ENCODE results near the gene IDH2. TPM values are rescaled to one million over a fixed set of nuclear protein-coding genes. Genes with fewer than 3 reads are reported as not detected.

Gene IDH2
- total RNA-seq, 1 experiment from 2014 or later: 48.1 TPM

GRCh38 chr15:90040618-90041017 lies 61.6 kb downstream of the IDH2 start:
- Histone ChIP-seq H3K4me3 (replicated peaks in 1 of 2; ENCODE audit: low read depth in 1 of 2, low read length in 2 of 2) (no peak overlapping the region), H3K9me2 (ENCODE audit: insufficient read depth) (no peaks in the 10 kb centered on the region), H3K4me1 (ENCODE audit: control insufficient read depth in 1 of 2, insufficient read depth in 2 of 2, low read length in 2 of 2) (peaks cover 0 to 15% of the 10 kb centered on the region in 2 experiments; a peak in 3 of 4 replicates), H3K36me3 (ENCODE audit: control insufficient read depth in 1 of 2, insufficient read depth in 2 of 2, low read length in 2 of 2) (no peaks in the 10 kb centered on the region), H3K27me3 (ENCODE audit: insufficient read depth, low read length) (no peaks in the 10 kb centered on the region), H3K9me3 (ENCODE audit: control insufficient read depth in 1 of 2, insufficient read depth in 1 of 2, low read depth in 1 of 2, low read length in 2 of 2) (no peaks in the 10 kb centered on the region), H3K4me2 (ENCODE audit: low read length) (no peak overlapping the region), H2AFZ (ENCODE audit: low read depth, low read length, poor library complexity, severe bottlenecking) (no peak overlapping the region), H3K9ac (ENCODE audit: low read length) (no peak overlapping the region), H3K79me2 (ENCODE audit: insufficient read depth, low read length) (no peaks in the 10 kb centered on the region), H4K20me1 (ENCODE audit: insufficient read depth) (no peaks in the 10 kb centered on the region), H3K27ac (ENCODE audit: low read depth, low read length) (no peak overlapping the region)
- DNase-seq (ENCODE audit: low read depth, low spot score): no peak
- BruUV-seq (replicated peaks): no TSS peak
- CTCF ChIA-PET: no interaction called here
- no peak for ATAC-seq
- POLR2A ChIA-PET: no interaction called here
- RAD21 ChIA-PET (ENCODE audit: low non-redundant PET in 1 of 2, low total read pairs in 2 of 2, uncharacterized antibody in 2 of 2, unreplicated experiment in 2 of 2): no interaction called here
- TF ChIP-seq ZBTB33 (IDR thresholded peaks at IDR 0.05; ENCODE audit: extremely low read depth, insufficient replicate concordance, low read length): no peak
- no peak for TF ChIP-seq ATF3 (IDR thresholded peaks at IDR 0.05)
- TF ChIP-seq TCF7L2 (IDR thresholded peaks at IDR 0.05; ENCODE audit: borderline replicate concordance, extremely low read depth, insufficient read depth, insufficient read length): no peak
- TF ChIP-seq EZH2phosphoT487 (IDR thresholded peaks at IDR 0.05; ENCODE audit: borderline replicate concordance): no peak
- no peak for TF ChIP-seq JUND (IDR thresholded peaks at IDR 0.05)
- TF ChIP-seq SRF (IDR thresholded peaks at IDR 0.05; ENCODE audit: low read depth): no peak
- no peak for TF ChIP-seq SIN3A (IDR thresholded peaks at IDR 0.05; ENCODE audit: low read depth)
- no peak for TF ChIP-seq EZH2 (IDR thresholded peaks at IDR 0.05)
- TF ChIP-seq ZFX (IDR thresholded peaks at IDR 0.05): no peak
- no peak for TF ChIP-seq POLR2A (IDR thresholded peaks at IDR 0.05; ENCODE audit: borderline replicate concordance, extremely low read depth, insufficient read depth, insufficient read length)
- no peak for TF ChIP-seq SP1 (IDR thresholded peaks at IDR 0.05; ENCODE audit: low read depth)
- intact Hi-C loops (cut with micrococcal nuclease): no loop called here
